ENCODE data around the gene MRGPRF. TPM values are rescaled to one million over a fixed set of nuclear protein-coding genes. Genes with fewer than 3 reads are reported as not detected.

The MRGPRF gene
- polyA plus RNA-seq, 1 of the 3 experiments (the other 2 are of a cell fraction): 0.18 TPM

GRCh38 chr11:69003866-69004367 lies 9.1 kb downstream of the MRGPRF start:
- Histone ChIP-seq H3K9me2 (no peaks in the 10 kb centered on the region), H3K4me1 (ENCODE audit: control insufficient read depth in 1 of 2, insufficient read depth in 2 of 2, low read depth in 1 of 2, low read length in 1 of 2) (peaks cover 20 to 32% of the 10 kb centered on the region in 2 experiments), H2AFZ (ENCODE audit: low read depth) (no peak overlapping the region), H3K36me3 (replicated peaks in 1 of 2; ENCODE audit: control insufficient read depth in 1 of 2, insufficient read depth in 2 of 2, low read length in 1 of 2) (no peaks in the 10 kb centered on the region), H4K20me1 (ENCODE audit: insufficient read depth) (no peaks in the 10 kb centered on the region), H3K79me2 (ENCODE audit: insufficient read depth) (no peaks in the 10 kb centered on the region), H3K4me2 (no peak overlapping the region), H3F3A (replicated peaks; ENCODE audit: insufficient read depth) (no peaks in the 10 kb centered on the region), H3K9ac (no peak overlapping the region), H3K4me3 (ENCODE audit: low read depth in 2 of 2, low read length in 1 of 2) (no peak overlapping the region), H3K27ac (ENCODE audit: low read depth in 2 of 2, low read length in 1 of 2) (no peak overlapping the region), H3K9me3 (no peaks in the 10 kb centered on the region), H3K27me3 (ENCODE audit: insufficient read depth) (no peaks in the 10 kb centered on the region)
- 90% methylated on average over 14 of the region's 20 CpGs for WGBS (ENCODE audit: low lambda C conversion rate)
- CTCF ChIA-PET: no interaction called here
- TF ChIP-seq PBX3 (IDR thresholded peaks at IDR 0.05) (no peak), TAF1 (IDR thresholded peaks at IDR 0.05; ENCODE audit: borderline replicate concordance, low read depth, low read length) (no peak), NRF1 (IDR thresholded peaks at IDR 0.05; ENCODE audit: low read depth, low read length) (no peak), USF2 (IDR thresholded peaks at IDR 0.05; ENCODE audit: borderline replicate concordance, low read depth, low read length) (no peak)
- DNase-seq: no peak
- POLR2A ChIA-PET: no interaction called here

- H3K4me1 ChIP-seq (ENCODE audit: control insufficient read depth in 1 of 2, insufficient read depth in 2 of 2, low read depth in 1 of 2, low read length in 1 of 2): peaks cover 19 to 32% of the 10 kb centered on the region in 2 experiments
- CTCF ChIA-PET: interaction anchor here (0.6 kb wide), 1 partner anchor 158 kb away, joined by 3 read pairs; no protein-coding TSS in a partner anchor
- DNase-seq: no peak
Observed at GRCh38 chr11:69003301-69003865, 9.7 kb downstream of the MRGPRF start.

More at GRCh38 chr11:69003301-69003865, 9.7 kb downstream of the MRGPRF start:
- Histone ChIP-seq H3K36me3 (replicated peaks in 1 of 2; ENCODE audit: control insufficient read depth in 1 of 2, insufficient read depth in 2 of 2, low read length in 1 of 2) (no peaks in the 10 kb centered on the region), H2AFZ (ENCODE audit: low read depth) (no peak overlapping the region), H4K20me1 (ENCODE audit: insufficient read depth) (no peaks in the 10 kb centered on the region), H3K4me3 (ENCODE audit: low read depth in 2 of 2, low read length in 1 of 2) (no peak overlapping the region), H3K4me2 (no peak overlapping the region), H3K27ac (ENCODE audit: low read depth in 2 of 2, low read length in 1 of 2) (no peak overlapping the region), H3K9me2 (no peaks in the 10 kb centered on the region), H3K27me3 (ENCODE audit: insufficient read depth) (no peaks in the 10 kb centered on the region), H3F3A (replicated peaks; ENCODE audit: insufficient read depth) (no peaks in the 10 kb centered on the region), H3K9me3 (no peaks in the 10 kb centered on the region), H3K9ac (no peak overlapping the region), H3K79me2 (ENCODE audit: insufficient read depth) (no peaks in the 10 kb centered on the region)
- WGBS (ENCODE audit: low lambda C conversion rate): 89% methylated on average over 6 of the region's 9 CpGs
- no peak for TF ChIP-seq EZH2phosphoT487 (IDR thresholded peaks at IDR 0.05; ENCODE audit: borderline replicate concordance, low read depth)
- no peak for TF ChIP-seq RAD21 (IDR thresholded peaks at IDR 0.05; ENCODE audit: low read length)
- TF ChIP-seq GATA2 (CRISPR knock-in tag; IDR thresholded peaks at IDR 0.05): no peak
- no peak for TF ChIP-seq USF2 (IDR thresholded peaks at IDR 0.05; ENCODE audit: borderline replicate concordance, low read depth, low read length)
- no peak for TF ChIP-seq MXI1 (IDR thresholded peaks at IDR 0.05; ENCODE audit: low read depth, low read length)
- POLR2A ChIA-PET: no interaction called here

All from SK-N-SH (cell line).